GM19467 (cell line): ENCODE data around the gene NUDT6.
A peak's percentile ranks its signal among the peaks of the same experiment; 100 is the strongest.
"Not testable (repeated sequence)": the region's sequence is repeated elsewhere in the genome, so short reads cannot be mapped to it uniquely, and the experiment has no call there.

Experiments
- ATAC-seq: cut with Tn5 transposase; IDR thresholded peaks from one replicate; pipeline ENCODE4 v1.9.1; 2021; ENCODE audit warnings: mild to moderate bottlenecking, moderate library complexity; ENCODE audit not compliant: unreplicated experiment

Gene NUDT6

DNA sequence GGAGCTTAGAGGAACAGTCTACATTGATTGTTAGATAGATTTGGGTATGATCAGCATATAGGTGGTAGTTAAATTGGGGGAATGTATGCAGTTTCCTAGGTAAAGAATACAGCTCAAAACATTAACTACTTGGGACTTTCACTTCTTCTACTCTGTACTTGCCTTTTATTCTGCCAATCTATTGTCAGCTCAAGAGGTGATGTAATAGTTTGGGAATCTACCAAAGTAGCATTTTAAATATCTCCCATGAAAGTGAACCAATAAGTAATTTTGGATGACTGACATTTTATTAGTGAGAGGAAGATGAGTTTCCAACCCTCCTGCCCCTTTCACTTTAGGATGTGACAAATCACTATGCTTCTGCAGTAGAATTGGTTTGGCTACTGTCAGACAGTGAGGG is 43.4 kb downstream of the NUDT6 start:
- no peak for ATAC-seq

DNA sequence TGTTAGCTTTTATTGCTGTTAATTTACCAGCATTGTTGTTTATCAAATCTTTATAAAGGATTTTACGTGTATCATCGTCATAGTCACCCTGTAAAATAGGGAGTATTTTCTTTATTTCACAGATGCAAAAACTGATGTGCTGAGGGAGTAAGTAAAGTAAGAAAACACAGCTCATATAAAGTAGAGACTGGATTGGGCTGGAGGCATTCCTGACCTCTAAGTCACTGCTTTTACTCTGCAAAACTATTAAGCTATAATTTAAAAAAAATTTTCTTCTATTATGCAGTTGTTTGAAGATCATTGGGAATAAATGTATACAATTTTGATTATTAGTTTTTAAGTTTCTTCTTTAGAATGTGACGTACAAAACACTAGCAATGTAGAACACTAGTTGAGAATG is 45.9 kb downstream of the NUDT6 start:
- ATAC-seq, result no peak

DNA sequence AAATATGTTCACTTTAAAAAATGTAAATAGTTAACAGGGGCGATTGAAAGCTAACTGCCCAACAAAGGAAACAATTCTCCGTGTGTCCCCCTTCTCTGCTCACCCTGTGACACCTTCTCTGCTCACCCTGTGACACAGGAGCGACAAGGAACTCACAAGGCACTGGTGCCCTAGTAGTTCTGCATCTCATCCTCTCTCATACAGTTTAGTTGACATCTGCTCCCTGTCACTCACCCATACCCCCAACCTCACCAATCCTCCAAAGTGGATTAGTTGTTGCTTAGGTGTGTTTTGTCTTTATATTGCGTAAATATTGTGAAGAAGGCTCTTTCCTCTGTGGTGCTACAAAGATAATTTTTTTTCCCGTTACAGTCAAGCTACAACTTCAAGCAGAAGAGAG is 46.4 kb downstream of the NUDT6 start:
- ATAC-seq, result no peak

DNA sequence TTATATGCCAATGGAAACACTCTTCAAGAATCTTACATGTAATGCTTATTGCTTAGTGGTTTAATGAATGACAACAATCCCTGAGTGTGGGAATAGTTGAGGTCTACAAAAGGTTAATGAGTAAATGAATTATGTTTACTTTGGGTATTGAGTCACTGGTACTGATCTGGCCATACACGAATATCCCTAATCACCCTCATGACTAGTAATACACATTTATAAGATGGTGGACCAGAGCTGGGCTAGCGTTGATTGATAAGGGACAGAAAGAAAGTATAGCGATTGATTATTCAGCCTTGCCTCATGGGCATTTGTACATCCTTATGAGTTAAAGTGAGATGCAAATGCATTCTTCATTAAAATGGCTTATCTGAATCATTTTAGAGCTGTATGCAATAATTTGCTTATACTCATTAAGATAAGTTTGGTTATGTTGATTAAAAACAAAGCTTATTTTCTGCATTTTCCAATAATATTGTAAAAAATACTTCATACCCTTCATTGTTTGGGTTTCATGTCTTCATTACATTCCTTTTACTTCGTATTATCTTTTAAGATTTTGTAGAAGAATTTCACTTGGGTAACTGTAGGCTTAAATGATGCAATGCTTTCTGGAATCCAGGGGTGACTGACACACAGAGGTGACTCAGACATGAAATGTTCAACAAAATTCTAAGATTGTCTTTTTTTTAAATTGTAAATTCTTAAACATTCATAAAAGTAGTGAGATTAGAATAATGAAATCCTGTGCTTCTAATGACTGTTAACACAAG is 48.4 kb downstream of the NUDT6 start:
- ATAC-seq, result peak; percentile 54

DNA sequence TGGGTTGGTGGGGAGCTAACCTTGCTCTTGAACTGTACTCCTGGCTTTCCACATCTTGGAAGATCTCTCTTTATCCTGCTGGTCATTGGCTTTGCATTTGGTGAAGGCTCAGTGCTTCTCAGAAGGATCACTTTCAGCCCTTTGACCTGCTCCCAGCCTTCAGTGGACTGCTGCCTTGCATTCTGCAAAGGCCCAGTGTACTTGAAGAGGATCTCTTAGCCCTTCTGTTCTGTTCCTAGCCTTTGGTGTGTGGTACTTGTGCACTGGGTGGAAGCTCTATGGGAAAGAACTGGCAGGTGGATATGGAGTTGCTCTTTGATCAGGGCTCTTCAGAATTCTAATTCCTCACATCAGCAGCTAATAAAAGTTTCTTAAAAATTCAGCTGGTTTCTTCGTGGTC is 49.3 kb downstream of the NUDT6 start:
- ATAC-seq, result no peak

DNA sequence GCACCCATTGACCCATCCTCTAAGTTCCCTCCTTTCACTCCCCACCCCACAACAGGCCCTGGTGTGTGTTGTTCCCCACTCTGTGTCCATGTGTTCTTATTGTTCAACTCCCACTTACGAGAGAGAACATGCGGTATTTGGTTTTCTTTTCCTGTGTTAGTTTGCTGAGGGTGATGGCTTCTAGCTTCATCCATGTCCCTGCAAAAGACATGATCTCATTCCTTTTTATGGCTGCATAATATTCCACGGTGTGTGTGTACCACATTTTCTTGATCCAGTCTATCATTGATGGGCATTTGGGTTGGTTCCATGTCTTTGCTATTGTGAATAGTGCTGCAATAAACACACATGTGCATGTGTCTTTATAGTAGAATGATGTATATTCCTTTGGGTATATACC is 54.2 kb downstream of the NUDT6 start:
- not testable (repeated sequence) for ATAC-seq

DNA sequence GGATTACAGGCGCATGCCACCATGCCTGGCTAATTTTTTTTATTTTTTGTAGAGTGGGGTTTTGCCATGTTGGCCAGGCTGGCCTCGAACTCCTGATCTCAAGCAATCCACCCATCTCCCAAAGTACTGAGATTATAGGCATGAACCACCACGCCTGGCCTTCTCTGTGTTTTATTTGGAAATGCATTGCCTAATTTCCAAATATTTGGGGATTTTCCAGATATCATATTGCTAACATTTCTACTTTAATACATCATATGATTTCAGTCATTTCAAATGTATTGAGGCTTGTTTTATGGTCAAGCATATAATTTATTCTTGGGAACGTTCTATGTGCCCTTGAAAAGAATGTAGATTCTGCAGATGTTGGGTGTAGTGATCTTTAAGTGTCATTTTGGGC is 57.0 kb downstream of the NUDT6 start:
- no peak for ATAC-seq

DNA sequence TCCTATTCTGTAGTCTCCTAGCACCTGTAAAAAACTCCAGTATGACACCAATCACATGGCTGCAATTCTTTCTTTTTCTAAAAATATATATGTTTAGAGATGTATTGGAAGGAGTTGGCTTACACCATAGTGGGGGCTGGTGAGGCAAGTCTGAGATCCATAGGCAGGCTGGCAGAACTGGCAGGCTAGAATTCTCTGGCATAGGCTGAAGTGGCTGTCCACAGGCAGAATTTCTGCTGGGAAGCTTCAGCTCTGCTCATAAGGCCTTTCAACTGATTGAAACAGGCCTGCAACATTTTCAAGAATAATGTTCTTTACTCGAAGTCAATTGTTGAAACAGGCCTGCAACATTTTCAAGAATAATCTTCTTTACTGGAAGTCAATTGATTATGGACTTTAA is 58.8 kb downstream of the NUDT6 start:
- ATAC-seq, result no peak

DNA sequence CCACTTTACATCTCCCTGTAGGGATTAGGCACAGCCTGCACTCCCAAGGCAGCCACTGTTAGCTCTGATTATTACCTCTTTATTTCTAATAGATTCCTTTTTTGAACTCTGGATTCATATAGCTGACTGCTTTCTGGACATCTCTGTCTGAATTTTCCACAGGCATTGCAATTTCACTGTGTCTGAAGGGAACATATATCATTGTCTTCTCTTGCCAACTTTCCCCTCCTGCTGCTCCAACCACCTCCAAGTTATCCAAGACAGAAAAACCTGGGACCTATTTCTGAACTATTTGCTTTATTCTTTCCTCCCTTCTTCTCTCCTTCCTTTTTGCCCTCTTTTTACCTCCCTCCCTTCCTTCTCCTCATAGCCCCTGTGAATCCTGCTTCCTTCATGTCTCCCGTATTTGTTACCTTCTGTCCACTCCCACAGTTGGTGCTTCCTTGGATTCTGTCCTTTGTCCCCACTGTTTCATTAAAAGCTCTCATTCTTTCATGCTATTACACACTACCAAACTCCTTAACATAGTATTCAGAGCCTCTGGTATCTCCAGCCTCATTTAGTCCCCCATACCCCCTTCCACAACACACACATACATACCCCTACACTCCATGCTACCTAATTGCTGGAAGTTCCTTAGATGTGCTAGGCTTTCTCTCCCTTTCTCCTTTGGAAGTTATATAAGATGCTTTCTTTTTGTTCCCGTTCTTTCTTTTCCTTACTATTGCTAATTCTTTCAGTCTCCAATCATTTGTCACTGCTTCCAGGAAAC is 61.0 kb downstream of the NUDT6 start:
- no peak for ATAC-seq

DNA sequence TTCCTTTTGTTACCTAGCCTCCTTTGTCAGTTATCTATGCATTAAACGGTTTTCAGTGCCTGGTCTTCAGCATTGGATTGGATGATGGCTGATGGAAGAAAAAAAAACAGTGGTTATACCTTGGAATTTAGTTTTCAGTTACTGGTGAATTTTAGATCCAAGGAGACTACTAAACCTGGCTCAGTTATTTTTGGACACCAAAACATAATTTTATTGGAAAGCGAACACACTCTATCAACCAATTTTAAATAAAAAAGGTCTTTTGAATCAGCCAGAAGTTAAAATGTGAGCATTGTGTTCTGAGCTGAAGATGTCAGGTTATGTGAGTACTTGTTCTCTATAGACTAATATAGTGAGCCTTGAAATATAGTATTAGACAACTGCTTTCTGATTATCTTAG is 63.7 kb downstream of the NUDT6 start:
- no peak for ATAC-seq

DNA sequence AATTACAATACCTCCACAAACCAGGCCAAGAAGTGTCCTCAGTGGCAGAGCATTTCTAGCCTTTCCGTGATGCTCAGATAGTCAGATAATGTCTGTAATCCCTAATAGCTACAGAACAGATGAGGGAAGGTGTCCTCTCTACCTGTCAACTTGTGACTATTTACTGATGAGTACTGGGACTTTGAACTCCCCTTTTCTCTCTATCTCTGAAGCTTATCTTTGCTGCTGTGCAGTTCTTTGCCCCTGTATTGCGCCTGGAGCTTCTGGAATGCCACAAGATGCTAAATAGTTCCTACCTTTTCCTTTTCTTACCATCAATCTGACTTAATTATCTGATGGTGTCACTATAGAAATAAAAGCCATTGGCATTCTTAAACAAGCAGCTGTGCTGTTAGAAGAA is 65.2 kb downstream of the NUDT6 start:
- ATAC-seq, result no peak

DNA sequence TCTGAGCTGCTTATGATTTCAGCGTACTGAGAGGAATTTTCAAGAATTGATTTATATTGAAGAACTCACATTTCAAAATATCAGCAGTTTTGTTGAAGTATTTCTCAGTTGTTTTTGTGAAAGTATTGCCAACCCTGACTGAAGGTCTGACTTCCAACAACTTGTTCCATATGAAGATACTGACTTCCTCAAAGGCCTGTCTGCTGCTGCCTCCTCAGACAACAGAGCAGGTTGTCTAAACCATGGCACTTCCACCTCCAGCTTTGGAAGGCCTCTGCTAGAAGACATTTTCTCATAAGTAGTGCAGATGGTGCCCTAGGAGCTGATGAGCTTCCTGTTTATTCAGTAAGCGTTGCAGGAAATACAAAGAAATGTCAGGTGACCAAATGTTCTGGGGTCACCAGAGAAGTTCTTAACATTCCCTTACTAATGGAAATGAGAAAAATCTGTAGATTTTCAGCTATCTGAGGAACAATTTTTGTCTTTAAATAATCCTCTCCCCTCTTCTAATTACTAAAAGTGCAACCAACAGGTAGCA is 67.0 kb downstream of the NUDT6 start:
- no peak for ATAC-seq

DNA sequence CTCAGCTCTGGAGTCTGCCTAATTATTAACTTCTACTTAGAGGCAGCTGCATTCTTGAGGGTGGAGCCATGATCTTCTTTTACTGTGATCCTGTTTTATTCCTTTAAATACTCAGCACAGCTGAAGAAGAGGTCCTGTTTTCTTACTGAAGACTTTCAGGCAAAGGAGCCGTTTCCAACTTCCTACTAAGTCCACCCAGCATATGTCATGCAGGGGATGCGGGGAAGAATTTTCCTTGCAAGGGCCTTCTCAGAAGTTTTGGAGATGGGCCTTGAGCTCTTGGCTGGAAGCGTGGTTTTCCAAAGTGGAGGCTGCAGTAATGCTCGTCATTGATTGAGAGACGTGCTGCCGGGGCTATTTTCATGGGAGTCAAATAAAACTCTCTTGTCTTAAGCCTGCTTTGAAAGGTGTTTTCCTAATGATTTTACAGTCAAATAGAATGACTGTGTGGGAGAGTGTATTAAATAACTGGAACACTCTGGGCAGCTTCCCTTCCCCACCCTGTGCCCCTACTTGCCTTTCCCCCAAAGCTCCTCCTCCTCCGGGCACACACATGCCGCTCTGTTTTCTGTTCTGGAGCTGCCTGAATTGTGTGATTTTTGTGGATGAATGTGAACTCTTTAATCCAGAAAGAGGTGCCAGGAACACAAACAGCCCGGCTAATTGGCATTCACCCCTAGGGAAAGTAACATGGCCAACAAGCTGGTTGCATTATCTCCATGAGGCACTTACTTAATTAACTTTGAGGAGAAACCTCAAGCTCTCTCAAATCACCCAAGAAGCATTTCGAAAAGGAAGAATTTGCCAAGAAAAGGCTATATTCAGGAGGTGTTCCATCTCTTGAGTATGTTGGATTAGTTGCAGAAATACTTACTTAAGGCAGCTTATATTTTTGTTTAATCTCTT is 67.7 kb downstream of the NUDT6 start:
- ATAC-seq, result no peak

DNA sequence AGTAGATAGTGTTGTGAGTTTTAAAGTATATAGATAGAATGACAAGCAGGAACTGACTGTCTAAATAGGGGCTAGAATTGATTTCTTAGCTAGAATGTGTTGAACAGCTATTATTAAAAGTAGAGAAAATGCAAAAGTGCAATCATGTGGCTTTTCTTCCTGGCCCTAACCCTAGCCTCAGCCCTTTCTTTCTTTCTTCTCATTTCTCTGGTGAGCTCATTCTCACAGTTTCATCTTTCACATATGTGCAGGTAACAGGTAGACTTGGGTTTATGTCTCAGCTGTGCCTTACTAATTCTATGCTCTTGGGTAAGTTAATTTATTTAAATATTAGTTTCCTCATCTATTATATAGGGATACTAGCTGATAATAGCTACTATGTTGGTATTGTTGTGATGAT is 70.8 kb downstream of the NUDT6 start:
- no peak for ATAC-seq

DNA sequence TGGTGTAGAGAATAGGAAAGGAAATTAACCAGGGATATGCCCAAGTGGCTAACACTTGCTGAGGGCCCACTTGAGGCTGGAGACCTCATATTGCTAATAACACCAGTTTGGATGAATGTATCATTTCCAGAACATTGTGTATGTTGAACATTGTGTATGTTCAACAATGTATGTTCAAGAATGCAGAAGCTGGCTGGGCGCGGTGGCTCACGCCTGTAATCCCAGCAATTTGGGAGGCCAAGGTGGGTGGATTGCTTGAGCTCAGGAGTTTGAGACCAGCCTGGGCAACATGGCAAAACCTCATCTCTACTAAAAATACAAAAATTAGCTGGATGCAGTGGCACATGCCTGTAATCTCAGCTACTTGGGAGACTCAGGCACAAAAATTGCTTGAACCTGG is 72.6 kb downstream of the NUDT6 start:
- ATAC-seq, result not testable (repeated sequence)

DNA sequence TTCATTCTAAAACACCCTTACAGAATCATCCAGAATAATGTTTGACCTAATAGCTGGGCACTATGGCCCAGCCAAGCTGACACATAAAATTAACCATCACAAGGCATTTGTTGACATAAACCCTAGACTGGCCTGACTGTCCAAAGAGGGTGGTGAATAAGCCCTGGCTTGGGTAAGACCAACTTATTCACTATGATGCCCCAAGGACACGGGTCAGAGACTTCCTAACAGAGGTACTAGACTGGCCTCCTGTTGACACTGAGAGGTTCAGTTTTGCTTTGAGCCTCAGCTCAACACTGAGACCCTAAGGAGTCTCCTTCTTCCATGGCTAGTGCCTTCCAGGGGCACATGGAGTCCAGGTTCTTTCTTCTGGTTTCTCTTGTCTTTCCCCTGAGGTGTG is 74.5 kb downstream of the NUDT6 start:
- no peak for ATAC-seq

DNA sequence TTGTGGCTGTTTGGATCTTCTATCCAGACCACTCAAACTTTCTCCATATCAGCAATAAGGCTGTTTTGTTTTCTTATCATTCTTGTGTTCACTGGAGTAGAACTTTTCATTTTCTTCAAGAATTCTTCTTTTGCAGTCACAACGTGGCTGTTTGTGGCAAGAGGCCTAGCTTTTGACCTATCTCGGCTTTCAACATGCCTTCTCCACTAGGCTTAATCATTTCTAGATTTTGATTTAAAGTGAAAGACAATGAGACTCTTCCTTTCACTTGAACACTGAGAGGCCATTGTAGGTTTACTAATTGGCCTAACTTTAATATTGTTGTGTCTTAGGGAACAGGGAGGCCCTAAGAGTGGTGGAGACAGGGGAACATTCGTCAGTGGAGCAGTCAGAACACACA is 76.6 kb downstream of the NUDT6 start:
- no peak for ATAC-seq

DNA sequence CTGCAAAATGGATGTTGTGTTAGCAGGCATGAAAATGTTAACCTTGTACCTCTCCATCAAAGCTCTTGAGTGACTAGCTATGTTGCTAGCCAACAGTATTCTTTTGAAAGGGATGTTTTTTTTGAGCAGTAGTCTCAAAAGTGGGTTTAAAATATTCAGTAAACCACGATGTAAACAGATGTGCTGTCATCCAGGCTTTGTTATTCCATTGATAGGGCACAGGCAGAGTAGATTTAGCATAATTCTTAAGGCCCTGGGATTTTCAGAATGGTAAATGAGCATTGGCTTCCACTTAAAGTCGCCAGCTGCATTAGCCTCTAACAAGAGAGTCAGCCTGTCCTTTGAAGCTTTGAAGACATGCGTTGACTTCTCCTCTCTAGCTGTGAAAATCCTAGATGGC is 77.3 kb downstream of the NUDT6 start:
- no peak for ATAC-seq

DNA sequence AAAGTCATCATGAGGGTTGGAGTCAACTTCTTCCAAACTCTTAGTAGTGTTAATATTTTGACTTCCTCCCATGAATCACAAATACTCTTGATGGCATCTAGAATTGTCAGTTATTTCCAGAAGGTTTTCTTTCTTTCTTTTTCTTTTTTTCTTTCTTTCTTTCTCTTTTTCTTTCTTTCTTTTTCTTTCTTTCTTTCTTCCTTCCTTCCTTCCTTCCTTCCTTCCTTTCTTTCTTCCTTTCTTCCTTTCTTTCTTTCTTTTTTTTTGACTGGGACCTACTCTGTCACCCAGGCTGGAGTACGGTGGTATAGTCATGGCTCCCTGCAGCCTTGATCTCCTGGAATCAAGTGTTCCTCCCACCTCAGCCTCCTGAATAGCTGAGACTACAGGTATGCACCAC is 78.0 kb downstream of the NUDT6 start:
- ATAC-seq, result not testable (repeated sequence)

DNA sequence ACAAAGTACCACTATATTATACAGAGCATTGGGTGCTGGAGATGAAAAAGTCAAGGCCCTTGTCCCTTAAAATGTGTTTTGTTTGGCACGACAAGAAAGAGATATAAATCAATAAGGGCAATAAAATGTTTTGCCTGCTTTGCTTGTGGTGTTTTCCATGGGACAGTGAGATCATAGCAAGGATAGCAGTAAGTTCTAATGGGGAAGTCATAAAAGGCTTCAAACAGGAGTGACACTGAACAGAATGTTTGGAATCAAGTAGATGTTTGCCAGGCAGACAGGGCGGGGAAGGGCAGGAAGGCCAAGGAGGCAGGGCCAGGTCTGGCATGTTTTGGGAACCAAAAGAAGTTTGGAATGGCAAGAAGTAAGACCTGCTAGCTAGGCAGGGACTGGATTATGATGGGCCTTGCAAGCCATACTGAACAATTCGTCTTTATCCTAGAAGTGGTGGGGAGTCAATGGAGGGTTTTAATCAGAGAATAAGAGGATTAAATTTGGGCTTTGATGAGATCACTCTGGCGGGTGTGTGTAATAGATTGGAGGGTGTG is 79.3 kb downstream of the NUDT6 start:
- ATAC-seq, result no peak
